A673 (cell line): ENCODE data around the gene NT5C.
"Not testable (repeated sequence)": the region's sequence is repeated elsewhere in the genome, so short reads cannot be mapped to it uniquely, and the experiment has no call there.

ENCODE experiments used
- EZH2 ChIP-seq: fragments of 200-600 bp; sonication (generic); IDR thresholded peaks from 2 replicates; pipeline ENCODE4 v1.6.1; 2017; ENCODE audit warnings: borderline replicate concordance, low read depth, mild to moderate bottlenecking, mixed read lengths, antibody characterized with exemption, low read length; ENCODE audit not compliant: poor library complexity, severe bottlenecking
- TF ChIP-seq, protein P1 (sequence below): fragments of 300-800, 200-600 bp; sonication (generic); conservative IDR thresholded peaks from 2 replicates; pipeline ENCODE4 v1.5.1; 2017; ENCODE audit warnings: low read depth, mild to moderate bottlenecking, antibody characterized with exemption, low read length, moderate library complexity, mixed read lengths

DNA sequence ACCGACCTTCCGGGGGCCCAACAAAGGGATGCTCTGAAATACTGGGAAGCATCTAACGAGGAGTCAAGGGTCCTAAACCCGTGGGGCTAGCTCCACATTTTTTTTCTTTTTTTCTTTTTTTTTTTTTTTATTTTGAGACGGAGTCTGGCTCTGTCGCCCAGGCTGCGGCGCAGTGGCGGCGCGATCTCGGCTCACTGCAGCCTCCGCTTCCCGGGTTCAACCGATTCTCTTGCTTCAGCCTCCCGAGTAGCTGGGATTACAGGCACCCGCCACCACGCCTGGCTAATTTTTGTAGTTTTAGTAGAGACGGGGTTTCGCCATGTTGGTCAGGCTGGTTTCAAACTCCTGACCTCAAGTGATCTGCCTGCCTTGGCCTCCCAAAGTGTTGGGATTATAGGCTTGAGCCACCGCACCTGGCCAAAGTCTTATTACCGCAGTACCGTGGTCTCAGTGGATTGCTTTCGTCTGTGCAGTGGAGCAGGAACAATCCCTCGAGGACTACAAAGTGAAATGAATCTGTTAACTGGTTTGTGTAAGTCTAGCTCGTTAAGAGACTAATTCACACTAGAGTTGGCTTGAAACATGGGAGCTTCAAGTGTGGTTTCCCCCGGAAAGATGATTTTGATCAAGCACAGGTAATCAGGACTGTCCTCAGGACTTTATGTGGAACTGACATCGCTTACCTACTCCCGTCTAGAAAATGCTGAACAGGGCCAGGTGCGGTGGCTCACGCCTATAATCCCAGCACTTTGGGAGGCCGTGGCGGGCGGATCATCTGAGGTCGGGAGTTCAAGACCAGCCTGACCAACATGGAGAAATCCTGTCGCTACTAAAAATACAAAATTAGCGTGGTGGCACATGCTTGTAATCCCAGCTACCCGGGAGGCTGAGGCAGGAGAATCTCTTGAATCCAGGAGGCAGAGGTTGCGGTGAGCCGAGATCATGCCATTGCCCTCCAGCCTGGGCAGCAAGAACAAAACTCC is 767 bp upstream of the NT5C start:
- TF ChIP-seq, protein P1, sequence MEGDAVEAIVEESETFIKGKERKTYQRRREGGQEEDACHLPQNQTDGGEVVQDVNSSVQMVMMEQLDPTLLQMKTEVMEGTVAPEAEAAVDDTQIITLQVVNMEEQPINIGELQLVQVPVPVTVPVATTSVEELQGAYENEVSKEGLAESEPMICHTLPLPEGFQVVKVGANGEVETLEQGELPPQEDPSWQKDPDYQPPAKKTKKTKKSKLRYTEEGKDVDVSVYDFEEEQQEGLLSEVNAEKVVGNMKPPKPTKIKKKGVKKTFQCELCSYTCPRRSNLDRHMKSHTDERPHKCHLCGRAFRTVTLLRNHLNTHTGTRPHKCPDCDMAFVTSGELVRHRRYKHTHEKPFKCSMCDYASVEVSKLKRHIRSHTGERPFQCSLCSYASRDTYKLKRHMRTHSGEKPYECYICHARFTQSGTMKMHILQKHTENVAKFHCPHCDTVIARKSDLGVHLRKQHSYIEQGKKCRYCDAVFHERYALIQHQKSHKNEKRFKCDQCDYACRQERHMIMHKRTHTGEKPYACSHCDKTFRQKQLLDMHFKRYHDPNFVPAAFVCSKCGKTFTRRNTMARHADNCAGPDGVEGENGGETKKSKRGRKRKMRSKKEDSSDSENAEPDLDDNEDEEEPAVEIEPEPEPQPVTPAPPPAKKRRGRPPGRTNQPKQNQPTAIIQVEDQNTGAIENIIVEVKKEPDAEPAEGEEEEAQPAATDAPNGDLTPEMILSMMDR, result not testable (repeated sequence)
- TF ChIP-seq EZH2, result not testable (repeated sequence)
